Activated CD4-positive, alpha-beta T cell treated with anti-CD3 and anti-CD28 coated beads, Interleukin-2, amount 10 ng/mL, durations not matched to agents 7 days and 5 days (primary cell): ENCODE results near the gene CCDC77. TPM values are rescaled to one million over a fixed set of nuclear protein-coding genes. Genes with fewer than 3 reads are reported as not detected.

Source experiments
- CTCF ChIA-PET: fragments of 350-600 bp; sonication (Branson Sonifier 250); formaldehyde crosslinking; loops from one replicate; lab custom pipeline; 2021; ENCODE audit warnings: antibody characterized with exemption; lab: Charles Lee
- POLR2A ChIA-PET: fragments of 350-600 bp; sonication (Branson Sonifier 250); formaldehyde crosslinking; loops from one replicate; lab custom pipeline; 2021; ENCODE audit warnings: antibody characterized with exemption; lab: Charles Lee
- DNase-seq: peaks from one replicate; pipeline ENCODE4 v3.0.0-alpha.2; 2020
- H3K27ac Mint-ChIP-seq: one replicate; pipeline ENCODE4 v1.8.0; 2021; ENCODE audit warnings: mild to moderate bottlenecking, moderate library complexity, mixed read lengths
- H3K27me3 Mint-ChIP-seq: one replicate; pipeline ENCODE4 v1.8.0; 2021; ENCODE audit warnings: mixed read lengths
- H3K36me3 Mint-ChIP-seq: one replicate; pipeline ENCODE4 v1.8.0; 2021; ENCODE audit warnings: low read depth, mixed read lengths
- H3K4me1 Mint-ChIP-seq: one replicate; pipeline ENCODE4 v1.8.0; 2021; ENCODE audit warnings: mixed read lengths
- H3K4me3 Mint-ChIP-seq: one replicate; pipeline ENCODE4 v1.8.0; 2021; ENCODE audit warnings: mild to moderate bottlenecking, moderate library complexity, mixed read lengths
- H3K9me3 Mint-ChIP-seq: one replicate; pipeline ENCODE4 v1.8.0; 2021; ENCODE audit warnings: mixed read lengths
- total RNA-seq, 2 experiments: library from RNA; stranded (reverse); gene quantifications; one replicate each; pipeline ENCODE4 v1.2.3, GENCODE V29; 2021

CCDC77 gene
- total RNA-seq, 2 experiments from 2014 or later, result 14.6 TPM

DNA sequence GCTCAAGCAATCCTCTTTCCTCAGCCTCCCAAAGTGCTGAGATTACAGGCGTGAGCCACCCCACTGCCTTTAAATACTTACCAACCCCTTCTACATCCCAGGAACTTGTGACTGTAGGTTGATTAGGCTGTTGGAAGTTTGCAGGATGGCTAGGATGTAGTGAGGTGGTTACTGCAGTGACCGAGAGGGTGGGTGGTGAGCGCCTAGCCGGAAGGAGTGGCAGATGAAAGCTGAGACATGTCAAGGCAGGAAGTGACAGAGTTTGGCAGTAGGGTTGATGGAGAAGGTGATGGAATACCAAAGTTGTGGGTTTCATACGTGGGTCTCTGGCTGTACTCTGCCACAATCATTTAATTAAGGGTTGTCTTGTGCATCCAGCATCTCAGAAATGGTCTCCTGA, 71.8 kb downstream of the CCDC77 start:
- H3K4me3 Mint-ChIP-seq, result no peak overlapping the region
- ChIA-PET POLR2A (no interaction called here), CTCF (interaction anchor here (1.2 kb wide), 1 partner anchor 14 kb away, joined by 3 read pairs; no protein-coding TSS in a partner anchor)
- DNase-seq, result no peak
- no peaks in the 10 kb centered on the region for H3K9me3 Mint-ChIP-seq
- no peaks in the 10 kb centered on the region for H3K4me1 Mint-ChIP-seq
- H3K27me3 Mint-ChIP-seq, result peaks cover 18% of the 10 kb centered on the region
- H3K36me3 Mint-ChIP-seq, result no peaks in the 10 kb centered on the region
- H3K27ac Mint-ChIP-seq, result no peak overlapping the region

- CTCF ChIA-PET, result interaction anchor here (0.7 to 1.2 kb wide), 2 partner anchors 13 to 20 kb away, joined by 3 read pairs; no protein-coding TSS in a partner anchor
- H3K4me1 Mint-ChIP-seq, result no peaks in the 10 kb centered on the region
- H3K9me3 Mint-ChIP-seq, result no peaks in the 10 kb centered on the region
- H3K36me3 Mint-ChIP-seq, result no peaks in the 10 kb centered on the region
- no peak for DNase-seq
- H3K4me3 Mint-ChIP-seq, result no peak overlapping the region
- POLR2A ChIA-PET, result no interaction called here
- H3K27ac Mint-ChIP-seq, result no peak overlapping the region
- peaks cover 13% of the 10 kb centered on the region for H3K27me3 Mint-ChIP-seq
These were observed 72.6 kb downstream of the CCDC77 start for GRCh38 chr12:473863-474577.

GRCh38 chr12:475286-475685, 73.8 kb downstream of the CCDC77 start:
- CTCF ChIA-PET, result interaction anchor here (1.1 to 1.7 kb wide), 2 partner anchors 21 to 23 kb away, joined by 3 to 7 read pairs; no protein-coding TSS in a partner anchor
- H3K27me3 Mint-ChIP-seq, result peaks cover 17% of the 10 kb centered on the region
- no peaks in the 10 kb centered on the region for H3K36me3 Mint-ChIP-seq
- no peak overlapping the region for H3K27ac Mint-ChIP-seq
- no peaks in the 10 kb centered on the region for H3K9me3 Mint-ChIP-seq
- POLR2A ChIA-PET, result no interaction called here
- no peak overlapping the region for H3K4me3 Mint-ChIP-seq
- no peaks in the 10 kb centered on the region for H3K4me1 Mint-ChIP-seq
- DNase-seq, result no peak

- Mint-ChIP-seq H3K36me3 (no peaks in the 10 kb centered on the region), H3K4me3 (no peak overlapping the region), H3K9me3 (no peaks in the 10 kb centered on the region), H3K27ac (no peak overlapping the region), H3K27me3 (peaks cover 18% of the 10 kb centered on the region), H3K4me1 (no peaks in the 10 kb centered on the region)
- ChIA-PET POLR2A (no interaction called here), CTCF (interaction anchor here (0.6 kb wide), 1 partner anchor 516 kb away, joined by 3 read pairs; no protein-coding TSS in a partner anchor)
- no peak for DNase-seq
These were observed 77.7 kb downstream of the CCDC77 start for GRCh38 chr12:479161-479560.

DNA sequence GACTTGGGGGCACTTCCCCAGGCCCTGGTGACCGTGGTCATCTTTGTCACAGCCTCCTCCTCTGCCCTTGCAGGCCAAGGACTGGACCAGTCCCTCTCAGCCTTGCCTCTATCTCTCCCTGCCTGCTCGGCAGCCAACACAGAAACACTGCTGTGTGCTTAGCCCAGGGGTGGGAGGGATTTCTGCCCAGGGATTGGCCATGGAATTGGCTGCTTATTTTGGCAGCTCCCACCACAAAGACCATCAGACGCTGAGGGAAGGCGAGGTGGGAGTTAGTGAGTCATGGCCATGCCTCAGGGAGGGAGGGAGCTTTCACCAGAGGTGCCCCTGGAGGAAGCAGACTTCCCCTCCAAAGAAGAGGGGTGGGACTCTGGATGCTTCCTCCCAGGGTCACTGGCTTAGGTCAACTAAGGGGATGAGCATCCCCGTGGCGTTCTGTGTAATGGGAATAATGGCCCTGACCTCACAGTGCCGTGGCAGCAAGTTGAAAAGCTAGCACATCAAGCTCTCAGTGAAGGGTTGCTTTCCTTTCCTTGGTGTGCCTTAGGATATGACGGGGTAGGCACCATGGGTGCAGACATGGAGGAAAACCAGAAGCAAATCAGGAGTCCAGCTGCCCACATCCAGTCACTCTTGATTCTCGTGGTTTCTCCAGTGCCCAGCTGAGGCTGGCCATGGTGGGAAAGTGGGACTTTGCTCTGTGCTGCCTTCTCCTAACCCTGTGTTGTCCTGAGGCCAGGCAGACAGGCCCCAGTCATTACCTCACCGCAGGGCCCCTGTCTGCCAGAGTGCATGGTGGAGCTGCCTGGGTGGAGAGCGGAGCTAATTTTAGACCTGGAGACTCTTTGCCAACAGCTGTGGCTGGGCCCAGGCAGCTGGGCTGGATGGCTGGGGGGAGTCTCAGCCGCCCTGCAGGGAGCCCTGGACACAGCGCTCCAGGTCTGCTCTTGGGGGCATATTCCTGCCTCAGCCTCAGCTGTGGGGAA, 79.7 kb downstream of the CCDC77 start:
- Mint-ChIP-seq H3K27me3 (peaks cover 17% of the 10 kb centered on the region), H3K4me3 (no peak overlapping the region), H3K9me3 (no peaks in the 10 kb centered on the region), H3K4me1 (no peaks in the 10 kb centered on the region), H3K36me3 (no peaks in the 10 kb centered on the region), H3K27ac (no peak overlapping the region)
- ChIA-PET POLR2A (no interaction called here), CTCF (interaction anchor here (0.8 to 0.9 kb wide), 2 partner anchors 12 to 28 kb away, joined by 3 to 4 read pairs; no protein-coding TSS in a partner anchor)
- no peak for DNase-seq

GRCh38 chr12:482061-482460, 80.6 kb downstream of the CCDC77 start:
- Mint-ChIP-seq H3K4me1 (no peaks in the 10 kb centered on the region), H3K36me3 (no peaks in the 10 kb centered on the region), H3K9me3 (no peaks in the 10 kb centered on the region), H3K27me3 (peaks cover 16% of the 10 kb centered on the region), H3K4me3 (no peak overlapping the region), H3K27ac (no peak overlapping the region)
- CTCF ChIA-PET, result interaction anchor here (0.7 to 1.3 kb wide), 3 partner anchors 11 to 32 kb away, joined by 3 to 4 read pairs (median 3); no protein-coding TSS in a partner anchor
- POLR2A ChIA-PET, result no interaction called here
- DNase-seq, result no peak

- H3K36me3 Mint-ChIP-seq, result peaks cover 2% of the 10 kb centered on the region
- DNase-seq, result no peak
- CTCF ChIA-PET, result interaction anchor here (1.5 to 1.7 kb wide), 2 partner anchors 31 to 63 kb away, joined by 5 read pairs; no protein-coding TSS in a partner anchor
- no peak overlapping the region for H3K27ac Mint-ChIP-seq
- peaks cover 12% of the 10 kb centered on the region for H3K27me3 Mint-ChIP-seq
- no peaks in the 10 kb centered on the region for H3K9me3 Mint-ChIP-seq
- H3K4me1 Mint-ChIP-seq, result no peaks in the 10 kb centered on the region
- H3K4me3 Mint-ChIP-seq, result no peak overlapping the region
- POLR2A ChIA-PET, result no interaction called here
These were observed 82.7 kb downstream of the CCDC77 start for GRCh38 chr12:484096-484495.

DNA sequence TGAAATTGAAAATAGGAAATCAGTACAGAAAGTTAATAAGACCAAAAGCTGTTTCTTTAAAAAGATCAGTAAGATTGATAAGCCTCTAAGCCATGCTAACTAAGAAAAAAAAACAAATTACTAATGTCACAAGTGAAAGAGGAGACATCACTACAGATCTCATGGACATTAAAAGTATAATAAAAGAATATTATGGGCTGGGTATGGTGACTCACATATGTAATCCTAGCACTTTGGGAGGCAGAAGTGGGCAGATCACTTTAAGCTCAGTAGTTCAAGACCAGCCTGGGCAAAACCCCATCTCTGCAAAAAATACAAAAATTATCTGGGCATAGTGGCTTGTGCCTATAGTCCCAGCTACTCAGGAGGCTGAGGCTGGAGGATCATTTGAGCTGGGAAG, 88.8 kb downstream of the CCDC77 start:
- DNase-seq, result no peak
- peaks cover 15% of the 10 kb centered on the region for H3K9me3 Mint-ChIP-seq
- H3K36me3 Mint-ChIP-seq, result peaks cover 2% of the 10 kb centered on the region
- H3K4me1 Mint-ChIP-seq, result no peaks in the 10 kb centered on the region
- POLR2A ChIA-PET, result no interaction called here
- CTCF ChIA-PET, result interaction anchor here (0.9 kb wide), 1 partner anchor 38 kb away, joined by 5 read pairs; no protein-coding TSS in a partner anchor
- no peak overlapping the region for H3K4me3 Mint-ChIP-seq
- H3K27ac Mint-ChIP-seq, result no peak overlapping the region
- H3K27me3 Mint-ChIP-seq, result peaks cover 22% of the 10 kb centered on the region

Other genes starting within 250 kb of the CCDC77 start
- not detected for gene SLC6A12, start 187.5 kb upstream of the CCDC77 start, total RNA-seq
- gene SLC6A13, start 138.8 kb upstream of the CCDC77 start, total RNA-seq, result under 1 TPM; 0.15 to 0.19 TPM
- 10 to 100 TPM; 73.4 to 92.2 TPM for gene KDM5A, start 12.3 kb upstream of the CCDC77 start, total RNA-seq
- gene B4GALNT3, start 58.3 kb downstream of the CCDC77 start, total RNA-seq, result 1 to 10 TPM; 6.1 to 7.0 TPM